ENCODE measurements around the gene ATP8A1. TPM values are rescaled to one million over a fixed set of nuclear protein-coding genes. Genes with fewer than 3 reads are reported as not detected.

Gene ATP8A1
- total and polyA plus RNA-seq, 2 of the 8 experiments (the other 6 are each of a cell fraction or from before 2014, with no cell fraction given): 3.7 to 14.9 TPM

- H3K14ac ChIP-seq (ENCODE audit: insufficient read length): no peak overlapping the region
- H3K9me3 ChIP-seq (ENCODE audit: insufficient read depth in 2 of 2, low read depth in 1 of 2, low read length in 1 of 2): no peaks in the 10 kb centered on the region
- no peak for FAIRE-seq
- H4K91ac ChIP-seq (replicated peaks; ENCODE audit: insufficient read length, low read length): no peak overlapping the region
- no peak overlapping the region for H3K4me3 ChIP-seq (ENCODE audit: extremely low read depth in 1 of 4, insufficient read depth in 2 of 4, low read depth in 3 of 4, low read length in 4 of 4)
- H3K79me2 ChIP-seq (ENCODE audit: control insufficient read depth in 1 of 2, insufficient read depth in 2 of 2, low read length in 2 of 2): no peaks in the 10 kb centered on the region
- no peaks in the 10 kb centered on the region for H4K20me1 ChIP-seq (replicated peaks in 1 of 2; ENCODE audit: control insufficient read depth in 1 of 2, insufficient read depth in 2 of 2, low read length in 2 of 2)
- H4K5ac ChIP-seq (ENCODE audit: insufficient read length, low read depth, low read length): no peak overlapping the region
- no peak overlapping the region for H3K27ac ChIP-seq (ENCODE audit: low read depth, low read length)
- H3K56ac ChIP-seq (replicated peaks; ENCODE audit: insufficient read length, low read depth, low read length): no peak overlapping the region
- no peaks in the 10 kb centered on the region for H3K36me3 ChIP-seq (ENCODE audit: control insufficient read depth in 2 of 4, insufficient read depth in 4 of 4, low read length in 3 of 4)
- peaks cover 6 to 13% (median 10%) of the 10 kb centered on the region in 4 experiments for H3K27me3 ChIP-seq (replicated peaks in 1 of 4; ENCODE audit: control insufficient read depth in 3 of 4, extremely low read depth in 1 of 4, insufficient read depth in 3 of 4, low read length in 3 of 4)
- H3K79me1 ChIP-seq (ENCODE audit: low read depth, low read length): no peaks in the 10 kb centered on the region
- POLR2A ChIA-PET (ENCODE audit: partially characterized antibody): interaction anchor here (0.6 to 1.3 kb wide), 3 partner anchors 9 to 159 kb away, joined by 3 to 4 read pairs (median 3); no protein-coding TSS in a partner anchor
- no peak overlapping the region for H3K4ac ChIP-seq (replicated peaks; ENCODE audit: insufficient read length, low read depth, low read length)
- WGBS, 2 experiments (ENCODE audit: extremely low coverage in 1 of 2, insufficient coverage in 1 of 2, insufficient read length in 1 of 2, insufficient replicate concordance in 2 of 2, low coverage in 1 of 2, low lambda C conversion rate in 2 of 2, missing lambda C conversion rate in 1 of 2): 88% methylated on average over 2 of the region's 2 CpGs; no CpG with 5 or more reads in 1 of the 2 experiments
- DNase-seq (ENCODE audit: low read depth in 1 of 2, low spot score in 2 of 2): no peak
- no peak overlapping the region for H2AK5ac ChIP-seq (ENCODE audit: low read depth, low read length)
- H3K4me2 ChIP-seq (ENCODE audit: insufficient read depth in 1 of 2, low read depth in 2 of 2, low read length in 2 of 2): no peak overlapping the region
- no peak overlapping the region for H2BK5ac ChIP-seq (ENCODE audit: low read depth, low read length)
- no peak overlapping the region for H2BK12ac ChIP-seq (ENCODE audit: low read depth, low read length)
- H3K23me2 ChIP-seq (ENCODE audit: low read depth, low read length): no peaks in the 10 kb centered on the region
- H2BK120ac ChIP-seq (replicated peaks; ENCODE audit: low read depth, low read length): no peak overlapping the region
- H3K23ac ChIP-seq (ENCODE audit: insufficient read length): no peak overlapping the region
- no peak overlapping the region for H2BK20ac ChIP-seq (ENCODE audit: low read length)
- H3K9ac ChIP-seq (replicated peaks in 1 of 4; ENCODE audit: extremely low read depth in 1 of 4, low read depth in 3 of 4, low read length in 3 of 4): no peak overlapping the region
- H3K18ac ChIP-seq (ENCODE audit: extremely low read depth, low read length): no peak overlapping the region
- CTCF ChIA-PET (ENCODE audit: partially characterized antibody): interaction anchor here (0.8 to 1.2 kb wide), 3 partner anchors 20 to 93 kb away, joined by 3 to 4 read pairs (median 3); no protein-coding TSS in a partner anchor
- H4K8ac ChIP-seq (ENCODE audit: extremely low read depth, insufficient read depth, low read length): no peak overlapping the region
- H2AFZ ChIP-seq (ENCODE audit: low read length): no peak overlapping the region
- H2BK15ac ChIP-seq (ENCODE audit: low read length): 0 out of 2 replicates have a peak overlapping the region, but pooled peaks have one; percentile 54
- H3K4me1 ChIP-seq (replicated peaks in 1 of 4; ENCODE audit: control insufficient read depth in 3 of 4, insufficient read depth in 4 of 4, low read length in 3 of 4): peaks cover 0 to 12% (median 5%) of the 10 kb centered on the region in 4 experiments; a peak in 4 of 7 replicates
- TF ChIP-seq BACH1 (IDR thresholded peaks at IDR 0.05; ENCODE audit: low read length): no peak
- TF ChIP-seq MAX (IDR thresholded peaks at IDR 0.05): no peak
- no peak for TF ChIP-seq CTBP2 (IDR thresholded peaks at IDR 0.05; ENCODE audit: borderline replicate concordance, insufficient read depth, insufficient read length, low read length)
- no peak for TF ChIP-seq NANOG (IDR thresholded peaks at IDR 0.05; ENCODE audit: insufficient read depth, low read depth, low read length, poor library complexity, severe bottlenecking)
- no peak for TF ChIP-seq GTF2F1 (IDR thresholded peaks at IDR 0.05; ENCODE audit: borderline replicate concordance, low read depth, low read length)
- TF ChIP-seq ZNF274 (IDR thresholded peaks at IDR 0.05; ENCODE audit: borderline replicate concordance, extremely low read depth, low read length): no peak
- no peak for TF ChIP-seq TBP (IDR thresholded peaks at IDR 0.05; ENCODE audit: low read depth, low read length)
- TF ChIP-seq TAF7 (optimal IDR thresholded peaks at IDR 0.05; ENCODE audit: borderline replicate concordance, low read depth, low read length): no peak
- no peak for TF ChIP-seq ATF3 (IDR thresholded peaks at IDR 0.05; ENCODE audit: insufficient read depth, low read depth, low read length)
Observed at GRCh38 chr4:42391355-42391664, 265.6 kb downstream of the ATP8A1 start.
